Right lobe of liver (tissue), 6 donors: ENCODE results near the gene CPHXL. TPM values are rescaled to one million over a fixed set of nuclear protein-coding genes. Genes with fewer than 3 reads are reported as not detected.

Source experiments
- ATAC-seq, 4 donors: fragments of 200-7000 bp; cut with Tn5 transposase; one replicate each; pipeline ENCODE4 v1.9.1; 2020; ENCODE audit warnings: mild to moderate bottlenecking in 4 of 4, moderate library complexity in 4 of 4
- DNase-seq, 3 donors: peaks; one replicate each; pipeline ENCODE4 v3.0.0-alpha.2; 2020
- H3K27ac ChIP-seq, 3 donors: fragments of 200-600 bp; one replicate each; pipeline ENCODE4 v1.8.0; 2022
- H3K27me3 ChIP-seq, 2 donors: fragments of 200-600 bp; one replicate each; pipeline ENCODE4 v1.8.0; 2022
- H3K36me3 ChIP-seq, 4 donors: fragments of 200-600 bp; sonication (generic) in 1 of 4; one replicate each; pipeline versions ENCODE4 v1.5.1 to v1.8.0; 2017 to 2022; ENCODE audit warnings: control low read depth in 1 of 4
- H3K4me1 ChIP-seq, 4 donors: fragments of 200-600 bp; sonication (generic) in 1 of 4; one replicate each; pipeline versions ENCODE4 v1.5.1 to v1.8.0; 2017 to 2022; ENCODE audit warnings: control low read depth in 1 of 4
- H3K4me3 ChIP-seq, 3 donors: fragments of 200-600 bp; one replicate each; pipeline ENCODE4 v1.8.0; 2022
- H3K9me3 ChIP-seq, 4 donors: fragments of 200-600 bp; sonication (generic) in 1 of 4; one replicate each; pipeline versions ENCODE4 v1.5.1 to v1.8.0; 2017 to 2022; ENCODE audit warnings: control low read depth in 1 of 4
- POLR2A ChIP-seq: fragments of 450-650 bp; IDR thresholded peaks from one replicate; pipeline ENCODE4 v1.6.1; 2017; ENCODE audit warnings: antibody characterized with exemption, mild to moderate bottlenecking
- WGBS: methylation state at CpG from one replicate; pipeline ENCODE4 v1.1.6; 2018; ENCODE audit warnings: low coverage, low lambda C conversion rate; ENCODE audit not compliant: insufficient coverage; ENCODE audit errors: missing lambda C conversion rate; 5-methylcytosine and 5-hydroxymethylcytosine counted together
- intact Hi-C, 2 donors: fragments of 100-400 bp; cut with DNase I; formaldehyde crosslinking; loops; one replicate each; pipeline versions ENCODE4 v1.11.2 to v1.14.1; 2022
- small RNA-seq, 2 experiments: library from RNA; depleted of rRNA; stranded (forward); fragments of <200 nt; gene quantifications; one replicate each; pipeline ENCODE3, GENCODE V24; 2016
- total RNA-seq, 6 experiments: library from RNA; depleted of rRNA in 2 of 6; stranded (reverse); fragments of >200 nt in 2 of 6; fragmentation: NEBNext Ultra II Directional in 3 of 6; extraction: Animal tissue kit (Norgen Biotek cat#: 25700) in 3 of 6; gene quantifications; one replicate each; pipeline versions ENCODE4 v1.1.0 to v1.2.4, GENCODE V29; 2016 to 2023
- TF ChIP-seq, protein P1 (sequence below), 4 donors: fragments of 200-600 bp in 3 of 4; fragments of 450-650 bp in 1 of 4; IDR thresholded peaks; one replicate each; pipeline versions ENCODE4 v1.5.1 to v1.8.0; 2016 to 2022; ENCODE audit warnings: antibody characterized with exemption in 4 of 4, mild to moderate bottlenecking in 2 of 4
- donor health status: DM: no; HTN: yes; CAD: no.
- donor health status: DM: no; HTN: no; CAD: no.
- donor health status: DM: no; HTN: no; CAD: no.
- donor health status: DM: no; HTN: yes; CAD: no.
- donor health status: DM: no; HTN: yes; CAD: no.

CPHXL gene
- total RNA-seq, 6 experiments from 2014 or later: not detected

GRCh38 chr16:75679366-75679765 is 46.9 kb downstream of the CPHXL start:
- TF ChIP-seq, protein P1, sequence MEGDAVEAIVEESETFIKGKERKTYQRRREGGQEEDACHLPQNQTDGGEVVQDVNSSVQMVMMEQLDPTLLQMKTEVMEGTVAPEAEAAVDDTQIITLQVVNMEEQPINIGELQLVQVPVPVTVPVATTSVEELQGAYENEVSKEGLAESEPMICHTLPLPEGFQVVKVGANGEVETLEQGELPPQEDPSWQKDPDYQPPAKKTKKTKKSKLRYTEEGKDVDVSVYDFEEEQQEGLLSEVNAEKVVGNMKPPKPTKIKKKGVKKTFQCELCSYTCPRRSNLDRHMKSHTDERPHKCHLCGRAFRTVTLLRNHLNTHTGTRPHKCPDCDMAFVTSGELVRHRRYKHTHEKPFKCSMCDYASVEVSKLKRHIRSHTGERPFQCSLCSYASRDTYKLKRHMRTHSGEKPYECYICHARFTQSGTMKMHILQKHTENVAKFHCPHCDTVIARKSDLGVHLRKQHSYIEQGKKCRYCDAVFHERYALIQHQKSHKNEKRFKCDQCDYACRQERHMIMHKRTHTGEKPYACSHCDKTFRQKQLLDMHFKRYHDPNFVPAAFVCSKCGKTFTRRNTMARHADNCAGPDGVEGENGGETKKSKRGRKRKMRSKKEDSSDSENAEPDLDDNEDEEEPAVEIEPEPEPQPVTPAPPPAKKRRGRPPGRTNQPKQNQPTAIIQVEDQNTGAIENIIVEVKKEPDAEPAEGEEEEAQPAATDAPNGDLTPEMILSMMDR (IDR thresholded peaks at IDR 0.05): no peak
- H3K9me3 ChIP-seq: no peaks in the 10 kb centered on the region
- no peak for ATAC-seq
- H3K4me3 ChIP-seq: no peak overlapping the region
- no peak overlapping the region for H3K27ac ChIP-seq
- H3K36me3 ChIP-seq: no peaks in the 10 kb centered on the region
- intact Hi-C loops: no loop called here
- WGBS: 72% methylated on average over 4 of the region's 5 CpGs
- no peaks in the 10 kb centered on the region for H3K4me1 ChIP-seq
- no peak for DNase-seq
- no peaks in the 10 kb centered on the region for H3K27me3 ChIP-seq

GRCh38 chr16:75676909-75677308 is 49.4 kb downstream of the CPHXL start, which contains the start of gene CPHXL2:
CPHXL2 (minus strand) TSS chr16:75677009; CDS start chr16:75676999, 10 bp downstream.
- DNase-seq (no peak), ATAC-seq (no peak)
- Histone ChIP-seq H3K27me3 (no peaks in the 10 kb centered on the region), H3K36me3 (no peaks in the 10 kb centered on the region), H3K4me1 (no peaks in the 10 kb centered on the region), H3K9me3 (no peaks in the 10 kb centered on the region), H3K4me3 (no peak within 1 kb of the TSS), H3K27ac (no peak within 1 kb of the TSS)
- intact Hi-C loops: no loop called here
- no peak for TF ChIP-seq POLR2A
- TF ChIP-seq, protein P1 (IDR thresholded peaks at IDR 0.05): no peak
- 86% methylated on average over 4 of the region's 4 CpGs for WGBS

GRCh38 chr16:75667503-75667902 is 58.8 kb downstream of the CPHXL start:
- no peak overlapping the region for H3K27ac ChIP-seq
- intact Hi-C loops: no loop called here
- no peaks in the 10 kb centered on the region for H3K9me3 ChIP-seq
- H3K4me1 ChIP-seq: no peaks in the 10 kb centered on the region
- ATAC-seq (no peak), DNase-seq (no peak)
- H3K36me3 ChIP-seq: no peaks in the 10 kb centered on the region
- H3K4me3 ChIP-seq: no peak overlapping the region
- H3K27me3 ChIP-seq: no peaks in the 10 kb centered on the region
- TF ChIP-seq POLR2A: no peak
- TF ChIP-seq, protein P1 (IDR thresholded peaks at IDR 0.05): no peak

Small RNAs within 50 kb of the gene (small RNA-seq; reads per million reads assigned to genes)
- 0 reads per million in 2 experiments for gene RN7SL520P

Other genes with a start within 250 kb of the CPHXL start
- under 1 TPM in 1 of 6 experiments, not detected in 5; 0.02 TPM for gene CHST6, start 231.0 kb downstream of the CPHXL start, total RNA-seq
- not detected for gene CHST5, start 190.4 kb downstream of the CPHXL start, total RNA-seq
- 1 to 10 TPM in 5 of 6 experiments, under 1 TPM in 1; 0.98 to 2.1 (median 1.7) TPM for gene TMEM231, start 170.2 kb downstream of the CPHXL start, total RNA-seq
- gene GABARAPL2, start 160.1 kb downstream of the CPHXL start, total RNA-seq: 10 to 100 TPM; 33.4 to 46.5 (median 42.4) TPM
- 10 to 100 TPM; 17.7 to 29.7 (median 20.7) TPM for gene ADAT1, start 103.2 kb downstream of the CPHXL start, total RNA-seq
- gene KARS1, start 78.8 kb downstream of the CPHXL start, total RNA-seq: 10 to 100 TPM; 40.0 to 85.0 (median 53.8) TPM
- gene TERF2IP, start 78.7 kb downstream of the CPHXL start, total RNA-seq: 10 to 100 TPM; 16.0 to 25.1 (median 23.2) TPM
- gene CPHXL2, start 49.5 kb downstream of the CPHXL start, total RNA-seq: not detected
- gene DUXB, start 25.0 kb downstream of the CPHXL start, total RNA-seq: not detected